Activated T-cell treated with anti-CD3 and anti-CD28 coated beads, Interleukin-2, amount 50 U/mL, for 24 hours (primary cell): ENCODE data around the gene PSMA4.
"Not testable (repeated sequence)": the region's sequence is repeated elsewhere in the genome, so short reads cannot be mapped to it uniquely, and the experiment has no call there.

Experiments
- DNase-seq: peaks from one replicate; pipeline ENCODE4 v3.0.0-alpha.2; 2020
- H3K27ac Mint-ChIP-seq: 2 replicates; pipeline ENCODE4 v1.8.0; 2020; ENCODE audit warnings: mild to moderate bottlenecking, mixed read lengths
- H3K27me3 Mint-ChIP-seq: 2 replicates; pipeline ENCODE4 v1.8.0; 2020; ENCODE audit warnings: mixed read lengths
- H3K36me3 Mint-ChIP-seq: 2 replicates; pipeline ENCODE4 v1.8.0; 2020; ENCODE audit warnings: low read depth, mixed read lengths
- H3K4me1 Mint-ChIP-seq: 2 replicates; pipeline ENCODE4 v1.8.0; 2020; ENCODE audit warnings: low read depth, mixed read lengths
- H3K4me3 Mint-ChIP-seq: 2 replicates; pipeline ENCODE4 v1.8.0; 2020; ENCODE audit warnings: mild to moderate bottlenecking, moderate library complexity, mixed read lengths
- H3K9me3 Mint-ChIP-seq: 2 replicates; pipeline ENCODE4 v1.8.0; 2020; ENCODE audit warnings: mixed read lengths

Gene PSMA4

DNA sequence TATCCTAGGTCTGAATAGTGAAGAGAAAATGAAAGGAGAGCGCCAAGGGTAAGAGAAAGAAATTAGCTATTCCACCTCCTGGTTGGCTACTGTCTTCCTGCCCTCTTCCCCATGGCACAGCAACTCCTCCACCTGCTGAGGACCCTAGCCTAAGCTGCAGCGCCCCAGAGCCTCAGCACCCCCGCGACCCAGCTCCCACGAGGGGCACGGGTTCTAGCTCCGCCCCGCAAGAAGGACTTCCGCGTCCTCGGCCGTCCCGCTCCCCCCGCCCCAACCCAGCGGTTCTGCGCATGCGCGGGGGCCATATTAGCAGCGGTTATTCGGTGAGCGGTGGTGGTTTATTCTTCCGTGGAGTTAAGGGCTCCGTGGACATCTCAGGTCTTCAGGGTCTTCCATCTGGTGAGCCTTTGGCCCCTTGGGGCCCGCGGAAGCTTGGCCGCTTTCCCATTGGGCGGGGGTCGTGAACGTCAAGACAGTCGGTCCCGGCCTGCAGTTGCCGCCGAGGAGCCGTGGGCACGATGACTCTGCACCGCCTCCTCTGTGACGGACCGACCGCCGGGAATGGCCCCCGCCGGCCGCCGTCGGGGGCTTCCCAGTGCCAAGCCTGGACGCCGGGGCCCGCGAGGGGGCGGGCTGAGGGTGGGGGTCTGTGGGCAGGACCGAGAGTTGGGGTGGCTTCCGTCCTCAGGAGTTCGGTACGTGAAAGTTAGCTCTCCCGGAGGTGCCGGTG is at the start of gene PSMA4:
Gene PSMA4 (plus strand): TSS at position 304 of the 730 bp plus-strand sequence. CDS start 1,484 bp downstream, outside the sequence.
- H3K4me3 Mint-ChIP-seq = peak within 1 kb of the TSS; percentile 92
- peaks cover 54% of the 10 kb centered on the region for H3K36me3 Mint-ChIP-seq
- peak within 1 kb of the TSS; percentile 100 for H3K27ac Mint-ChIP-seq
- H3K9me3 Mint-ChIP-seq = no peaks in the 10 kb centered on the region
- H3K27me3 Mint-ChIP-seq = no peaks in the 10 kb centered on the region
- peak; percentile 97 for DNase-seq
- peaks cover 37% of the 10 kb centered on the region for H3K4me1 Mint-ChIP-seq

DNA sequence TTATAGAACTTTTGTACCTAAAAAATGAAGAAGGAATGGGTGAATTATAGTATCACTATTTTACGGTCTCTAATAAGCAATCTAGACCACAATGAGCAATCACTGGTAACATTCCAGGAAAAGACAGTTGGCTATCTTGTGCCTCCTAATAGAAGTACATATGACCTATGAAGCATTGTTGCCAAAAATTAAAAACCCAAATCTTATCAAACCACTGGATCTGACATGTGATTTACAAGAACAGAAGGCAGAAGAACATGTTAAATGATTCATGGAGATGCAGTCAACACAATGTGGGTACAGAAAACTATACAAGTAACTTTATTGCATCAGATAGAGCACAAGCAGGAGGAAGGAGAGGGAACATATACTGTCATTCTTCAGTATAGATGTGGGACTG is 47.4 kb upstream of the PSMA4 start:
- Mint-ChIP-seq H3K4me1 (peaks cover 2% of the 10 kb centered on the region), H3K4me3 (no peak overlapping the region), H3K9me3 (no peaks in the 10 kb centered on the region), H3K27me3 (no peaks in the 10 kb centered on the region), H3K27ac (peak overlapping the region; percentile 53), H3K36me3 (peaks cover 91% of the 10 kb centered on the region)
- DNase-seq = no peak

DNA sequence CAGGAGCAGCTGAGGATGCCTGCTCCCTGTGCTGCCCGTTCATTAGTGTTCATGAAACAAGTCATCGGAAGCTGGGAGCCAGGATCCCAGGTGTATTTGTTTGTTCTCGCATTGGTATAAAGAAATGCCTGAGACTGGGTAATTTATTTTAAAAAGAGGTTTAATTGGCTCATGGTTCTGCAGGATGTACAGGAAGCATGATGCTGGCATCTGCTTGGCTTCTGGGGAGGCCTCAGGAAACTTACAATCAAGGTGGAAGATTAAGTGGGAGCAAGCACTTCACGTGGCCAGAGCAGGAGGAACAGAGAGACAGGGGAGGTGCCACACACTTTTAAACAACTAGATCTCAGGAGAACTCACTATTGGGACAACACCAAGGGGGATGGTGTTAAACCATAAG is 38.4 kb upstream of the PSMA4 start:
- no peak overlapping the region for H3K27ac Mint-ChIP-seq
- peaks cover 5% of the 10 kb centered on the region for H3K4me1 Mint-ChIP-seq
- H3K36me3 Mint-ChIP-seq = peaks cover 51% of the 10 kb centered on the region
- H3K9me3 Mint-ChIP-seq = no peaks in the 10 kb centered on the region
- no peaks in the 10 kb centered on the region for H3K27me3 Mint-ChIP-seq
- no peak overlapping the region for H3K4me3 Mint-ChIP-seq
- DNase-seq = no peak

DNA sequence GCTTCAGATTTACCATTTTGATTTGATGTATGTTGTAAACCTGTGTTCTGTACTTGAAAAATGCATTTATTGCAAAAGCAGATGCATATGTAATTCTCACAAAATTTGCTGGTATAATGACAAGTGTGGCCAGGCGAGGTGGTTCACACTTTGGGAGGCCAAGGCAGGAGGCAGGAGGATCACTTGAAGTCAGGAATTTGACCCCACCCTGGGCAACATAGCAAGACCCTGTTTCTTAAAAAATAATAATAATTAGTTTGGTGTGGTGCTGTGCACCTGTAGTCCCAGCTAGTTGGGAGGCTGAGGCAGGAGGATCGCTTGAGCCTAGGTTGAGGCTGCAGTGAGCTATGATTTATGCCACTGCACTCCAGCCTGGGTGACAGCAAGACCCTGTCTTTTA is 37.6 kb upstream of the PSMA4 start:
- no peak for DNase-seq
- no peaks in the 10 kb centered on the region for H3K27me3 Mint-ChIP-seq
- H3K4me1 Mint-ChIP-seq = peaks cover 10% of the 10 kb centered on the region
- no peak overlapping the region for H3K27ac Mint-ChIP-seq
- peaks cover 43% of the 10 kb centered on the region for H3K36me3 Mint-ChIP-seq
- no peaks in the 10 kb centered on the region for H3K9me3 Mint-ChIP-seq
- H3K4me3 Mint-ChIP-seq = no peak overlapping the region

DNA sequence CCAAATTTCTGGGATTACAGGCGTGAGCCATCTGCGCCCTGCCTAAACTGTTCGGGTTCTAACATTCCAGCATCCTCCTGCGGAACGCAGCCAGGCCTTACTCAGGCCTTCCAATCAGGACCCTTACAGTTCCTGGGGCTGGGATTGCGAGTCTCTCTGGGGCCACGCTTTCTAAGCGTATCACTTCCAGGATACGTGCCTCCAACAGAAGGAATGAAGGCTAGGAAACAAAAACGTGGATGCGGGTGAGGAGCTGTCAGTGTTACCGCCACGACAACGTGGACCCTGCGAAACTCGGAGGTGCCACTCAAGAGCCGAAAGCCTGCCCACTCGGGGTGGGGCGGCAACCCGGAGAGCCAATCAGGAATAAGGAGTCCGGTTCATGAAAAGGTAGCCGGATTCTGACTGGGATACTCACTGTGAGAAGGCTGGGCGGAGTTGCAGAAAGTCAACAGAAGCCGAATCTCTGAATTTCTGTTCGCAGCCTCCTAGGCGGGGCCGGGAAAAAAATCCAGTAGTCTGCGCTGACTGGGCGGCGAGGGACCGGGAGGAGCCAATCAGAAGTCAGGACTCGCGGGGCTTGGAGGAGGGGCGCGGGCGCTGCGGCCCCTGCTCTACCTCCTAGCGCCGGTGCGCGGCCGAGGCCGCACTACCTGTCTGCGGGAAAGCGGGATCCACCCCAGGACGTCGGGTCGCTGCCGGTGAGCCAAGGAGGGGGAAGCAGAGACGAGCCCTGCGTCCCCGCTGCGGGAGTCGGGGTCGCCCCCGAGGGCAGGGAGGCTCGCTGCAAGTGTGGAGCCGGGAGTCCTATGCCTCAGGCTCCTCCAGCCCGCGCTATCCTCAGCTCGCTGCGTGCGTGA is 33.0 kb upstream of the PSMA4 start, which contains the start of gene HYKK:
Gene HYKK (plus strand): TSS at position 607 of the 860 bp plus-strand sequence. CDS start 5,512 bp downstream, outside the sequence.
- Mint-ChIP-seq H3K36me3 (peaks cover 1% of the 10 kb centered on the region), H3K27ac (peak within 1 kb of the TSS; percentile 72), H3K27me3 (peaks cover 5% of the 10 kb centered on the region), H3K4me3 (peak within 1 kb of the TSS; percentile 80), H3K9me3 (no peaks in the 10 kb centered on the region), H3K4me1 (peaks cover 28% of the 10 kb centered on the region)
- DNase-seq = peak; percentile 83

DNA sequence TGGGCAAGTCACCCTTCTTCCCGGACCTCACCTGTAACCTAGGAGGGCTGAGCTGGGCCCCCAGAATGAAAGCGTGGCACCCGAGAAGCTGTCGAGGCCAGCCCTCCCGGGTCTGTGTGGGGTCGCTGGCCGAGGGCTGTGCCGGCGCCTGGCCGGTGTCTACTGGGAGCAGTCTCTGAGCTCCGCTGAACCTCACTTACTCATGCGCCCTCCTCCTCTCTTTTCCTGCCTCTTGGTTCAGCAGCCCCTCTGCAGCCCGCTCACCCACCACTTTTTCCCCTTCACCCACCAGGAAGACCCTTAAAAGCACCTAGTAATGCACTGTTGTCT is 32.4 kb upstream of the PSMA4 start:
- Mint-ChIP-seq H3K36me3 (no peaks in the 10 kb centered on the region), H3K27ac (peak overlapping the region; percentile 72), H3K27me3 (peaks cover 5% of the 10 kb centered on the region), H3K4me1 (peaks cover 28% of the 10 kb centered on the region), H3K9me3 (no peaks in the 10 kb centered on the region), H3K4me3 (peak overlapping the region; percentile 80)
- DNase-seq = no peak

DNA sequence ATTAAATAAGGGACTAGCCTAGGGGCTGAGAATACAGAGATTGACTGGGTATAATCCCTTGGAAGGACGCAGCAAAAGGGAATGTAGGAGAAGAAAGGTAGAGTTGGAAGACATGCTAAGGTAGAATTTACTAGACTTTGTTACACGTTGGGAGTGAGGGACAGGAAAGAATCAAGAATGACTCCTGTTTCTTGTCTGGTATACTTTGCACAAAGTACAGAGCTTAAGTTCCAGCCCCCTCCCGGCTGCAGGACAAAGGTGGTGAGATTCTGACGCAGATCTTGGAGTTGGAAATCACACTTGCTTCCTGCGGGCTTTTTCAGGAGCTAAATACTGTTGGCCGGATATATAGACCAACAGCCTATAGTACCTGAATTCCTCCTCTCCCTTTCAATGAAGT is 32.0 kb upstream of the PSMA4 start:
- peaks cover 5% of the 10 kb centered on the region for H3K27me3 Mint-ChIP-seq
- no peaks in the 10 kb centered on the region for H3K9me3 Mint-ChIP-seq
- peak overlapping the region; percentile 72 for H3K27ac Mint-ChIP-seq
- no peaks in the 10 kb centered on the region for H3K36me3 Mint-ChIP-seq
- peaks cover 28% of the 10 kb centered on the region for H3K4me1 Mint-ChIP-seq
- H3K4me3 Mint-ChIP-seq = peak overlapping the region; percentile 80
- DNase-seq = no peak

DNA sequence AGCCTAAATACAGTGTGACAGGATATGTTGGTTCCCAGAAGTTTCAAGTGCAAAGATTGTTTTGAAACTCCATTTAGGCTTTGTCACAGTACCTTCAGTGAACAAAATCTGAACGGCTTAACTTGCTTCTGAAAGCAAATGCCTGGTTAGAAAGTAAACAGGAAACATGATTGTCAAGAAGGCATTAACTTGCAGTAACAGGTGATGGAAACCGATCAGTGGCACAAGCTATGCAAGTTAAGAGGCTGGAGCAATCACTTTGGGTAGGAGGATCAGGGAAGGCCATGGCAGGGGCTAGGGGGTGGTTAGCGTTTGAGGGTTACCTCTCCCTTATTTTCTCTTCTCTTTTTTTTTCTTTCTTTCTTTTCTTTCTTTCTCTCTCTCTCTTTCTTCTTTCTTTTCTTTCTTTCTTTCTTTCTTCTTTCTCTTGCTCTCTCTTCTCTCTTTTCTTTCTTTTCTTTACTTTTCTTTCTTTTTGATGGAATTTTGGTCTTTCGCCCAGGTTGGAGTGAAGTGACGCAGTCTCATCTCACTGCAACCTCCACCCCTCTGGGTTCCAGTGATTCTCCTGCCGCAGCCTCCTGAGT is 30.4 kb upstream of the PSMA4 start:
- Mint-ChIP-seq H3K27ac (peak overlapping the region; percentile 40), H3K9me3 (no peaks in the 10 kb centered on the region), H3K4me1 (peaks cover 28% of the 10 kb centered on the region), H3K27me3 (peaks cover 5% of the 10 kb centered on the region), H3K4me3 (no peak overlapping the region), H3K36me3 (no peaks in the 10 kb centered on the region)
- no peak for DNase-seq

DNA sequence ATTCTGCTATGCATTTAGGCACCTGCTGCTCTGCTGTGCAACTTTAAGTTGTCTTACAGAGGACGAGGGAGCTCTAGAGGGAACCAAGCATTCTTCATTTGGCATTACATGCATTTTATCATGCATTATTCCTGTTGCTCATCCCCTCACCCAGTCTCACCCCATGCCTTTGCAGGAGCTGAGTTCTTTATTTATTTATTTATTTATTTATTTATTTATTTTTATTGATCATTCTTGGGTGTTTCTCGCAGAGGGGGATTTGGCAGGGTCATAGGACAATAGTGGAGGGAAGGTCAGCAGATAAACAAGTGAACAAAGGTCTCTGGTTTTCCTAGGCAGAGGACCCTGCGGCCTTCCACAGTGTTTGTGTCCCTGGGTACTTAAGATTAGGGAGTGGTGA is 20.2 kb upstream of the PSMA4 start:
- H3K27ac Mint-ChIP-seq, H3K27me3 Mint-ChIP-seq, H3K4me3 Mint-ChIP-seq, H3K4me1 Mint-ChIP-seq, H3K9me3 Mint-ChIP-seq, H3K36me3 Mint-ChIP-seq, DNase-seq: not testable (repeated sequence)

DNA sequence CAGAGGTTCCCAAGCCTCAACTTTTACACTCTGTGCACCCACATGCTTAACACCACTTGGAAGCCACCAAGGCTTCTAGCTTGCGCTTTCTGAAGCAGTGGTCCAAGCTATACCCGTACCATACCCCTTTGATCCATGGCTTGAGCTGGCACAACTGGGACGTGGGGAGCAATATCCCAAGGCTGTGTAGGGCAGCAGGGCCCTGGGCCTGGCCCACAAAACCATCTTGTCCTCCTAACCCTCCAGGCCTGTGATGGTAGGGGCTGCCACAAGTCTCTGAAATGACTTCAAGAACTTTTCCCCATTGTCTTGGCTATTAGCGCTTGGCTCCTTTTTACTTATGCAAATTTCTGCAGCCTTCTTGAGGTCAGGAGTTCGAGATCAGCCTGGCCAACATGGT is 16.0 kb upstream of the PSMA4 start:
- no peak overlapping the region for H3K27ac Mint-ChIP-seq
- DNase-seq = no peak
- no peaks in the 10 kb centered on the region for H3K36me3 Mint-ChIP-seq
- no peak overlapping the region for H3K4me3 Mint-ChIP-seq
- no peaks in the 10 kb centered on the region for H3K27me3 Mint-ChIP-seq
- H3K9me3 Mint-ChIP-seq = no peaks in the 10 kb centered on the region
- no peaks in the 10 kb centered on the region for H3K4me1 Mint-ChIP-seq

DNA sequence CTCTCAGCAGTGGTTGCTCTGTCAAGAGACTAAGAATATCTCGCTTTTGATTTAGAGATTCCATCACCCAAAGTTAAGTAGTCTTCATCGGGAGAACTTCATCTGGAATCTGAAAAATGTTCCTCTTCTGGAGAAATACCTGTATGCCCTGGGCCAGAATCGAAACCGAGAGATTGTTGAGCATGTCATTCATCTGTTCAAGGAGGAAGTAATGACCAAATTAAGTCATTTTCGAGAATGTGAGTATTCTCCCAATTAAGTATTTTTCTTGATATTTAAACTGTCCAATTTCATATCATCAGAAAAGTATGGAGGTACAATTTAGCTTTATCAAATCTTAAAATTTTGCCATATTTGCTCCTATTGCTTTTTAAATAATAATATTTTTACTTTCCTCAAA is 12.9 kb upstream of the PSMA4 start:
- no peak for DNase-seq
- no peaks in the 10 kb centered on the region for H3K27me3 Mint-ChIP-seq
- H3K36me3 Mint-ChIP-seq = no peaks in the 10 kb centered on the region
- no peaks in the 10 kb centered on the region for H3K4me1 Mint-ChIP-seq
- no peak overlapping the region for H3K27ac Mint-ChIP-seq
- H3K9me3 Mint-ChIP-seq = no peaks in the 10 kb centered on the region
- no peak overlapping the region for H3K4me3 Mint-ChIP-seq

DNA sequence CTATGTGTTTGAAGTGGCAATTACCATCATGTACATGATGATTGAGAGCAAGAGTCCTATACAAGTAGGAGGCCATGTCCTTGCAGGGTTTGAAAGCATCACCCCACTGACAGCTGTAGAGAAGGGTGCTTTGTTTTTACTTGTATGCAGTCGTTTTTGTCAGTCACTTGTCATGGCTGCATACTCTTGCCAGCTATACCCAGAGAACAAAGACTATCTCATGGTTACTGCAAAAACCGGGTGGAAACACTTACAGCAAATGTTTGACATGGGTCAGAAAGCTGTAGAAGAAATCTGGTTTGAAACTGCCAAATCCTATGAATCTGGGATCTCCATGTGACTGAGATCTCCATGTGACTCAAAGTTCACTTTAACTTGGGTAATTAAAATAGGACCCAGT is 6.9 kb upstream of the PSMA4 start:
- Mint-ChIP-seq H3K9me3 (no peaks in the 10 kb centered on the region), H3K27me3 (no peaks in the 10 kb centered on the region), H3K36me3 (no peaks in the 10 kb centered on the region), H3K4me3 (no peak overlapping the region), H3K4me1 (no peaks in the 10 kb centered on the region), H3K27ac (no peak overlapping the region)
- DNase-seq = no peak

DNA sequence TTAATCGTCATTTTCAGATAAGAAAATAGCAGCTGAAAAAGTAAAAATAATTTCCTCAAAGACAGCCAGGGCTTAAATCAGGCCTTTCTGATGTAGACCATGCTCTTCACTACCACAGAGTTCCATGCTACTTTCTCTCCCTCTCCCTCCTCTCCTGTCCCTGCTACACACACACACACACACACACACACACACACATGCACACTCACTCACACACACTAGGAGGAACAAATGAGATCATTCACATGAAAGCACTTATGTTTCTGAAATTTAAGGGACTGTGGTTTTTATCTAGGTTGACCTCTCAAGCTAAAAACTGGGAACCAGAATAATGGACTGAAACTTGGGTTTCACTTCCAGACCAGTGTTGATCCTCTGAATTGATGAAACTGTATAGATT is 4.1 kb upstream of the PSMA4 start:
- Mint-ChIP-seq H3K4me3 (no peak overlapping the region), H3K9me3 (no peaks in the 10 kb centered on the region)

DNA sequence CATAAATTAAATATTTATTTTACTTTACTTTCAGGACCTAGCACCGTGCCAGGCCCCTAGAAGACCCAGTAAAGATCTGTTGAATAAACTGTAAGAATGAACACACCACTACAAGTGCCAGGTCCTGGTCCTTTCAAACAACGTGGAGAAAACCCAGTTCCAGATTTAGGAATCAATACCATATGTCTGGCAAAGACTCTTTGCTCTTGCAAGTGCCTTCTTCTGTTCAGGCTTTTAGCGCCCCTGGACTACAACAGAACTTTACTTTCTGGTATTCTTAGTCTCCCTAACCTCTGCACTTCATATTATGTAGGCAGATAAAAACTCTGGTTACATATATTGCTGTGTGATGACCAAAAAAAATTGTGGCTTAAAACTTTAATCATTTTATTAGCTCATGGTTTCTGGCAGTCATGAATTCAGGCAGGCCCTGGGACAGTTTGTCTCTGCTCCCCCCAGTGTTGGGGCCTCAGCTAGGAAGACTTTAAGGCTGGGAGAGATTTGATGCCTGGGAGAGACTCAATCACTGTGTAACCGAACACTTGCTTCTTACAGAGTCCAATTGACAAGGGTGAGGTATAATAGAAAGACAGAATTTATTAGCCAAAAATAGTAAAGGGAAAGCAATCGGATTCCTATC is 2.9 kb upstream of the PSMA4 start:
- H3K27me3 Mint-ChIP-seq = no peaks in the 10 kb centered on the region
- H3K4me3 Mint-ChIP-seq = no peak overlapping the region
- H3K27ac Mint-ChIP-seq = no peak overlapping the region
- peaks cover 25% of the 10 kb centered on the region for H3K36me3 Mint-ChIP-seq
- no peak for DNase-seq
- no peaks in the 10 kb centered on the region for H3K9me3 Mint-ChIP-seq
- peaks cover 18% of the 10 kb centered on the region for H3K4me1 Mint-ChIP-seq

More for the DNA sequence above, 4.1 kb upstream of the PSMA4 start:
- Mint-ChIP-seq H3K27ac (no peak overlapping the region), H3K36me3 (peaks cover 12% of the 10 kb centered on the region), H3K4me1 (peaks cover 8% of the 10 kb centered on the region), H3K27me3 (no peaks in the 10 kb centered on the region)
- no peak for DNase-seq
